GM19035 (cell line): ENCODE data around the gene OTOP1.
"Not testable (repeated sequence)": the region's sequence is repeated elsewhere in the genome, so short reads cannot be mapped to it uniquely, and the experiment has no call there.

Experiments used
- ATAC-seq: cut with Tn5 transposase; IDR thresholded peaks from one replicate; pipeline ENCODE4 v1.9.1; 2021; ENCODE audit not compliant: unreplicated experiment

Gene OTOP1

DNA sequence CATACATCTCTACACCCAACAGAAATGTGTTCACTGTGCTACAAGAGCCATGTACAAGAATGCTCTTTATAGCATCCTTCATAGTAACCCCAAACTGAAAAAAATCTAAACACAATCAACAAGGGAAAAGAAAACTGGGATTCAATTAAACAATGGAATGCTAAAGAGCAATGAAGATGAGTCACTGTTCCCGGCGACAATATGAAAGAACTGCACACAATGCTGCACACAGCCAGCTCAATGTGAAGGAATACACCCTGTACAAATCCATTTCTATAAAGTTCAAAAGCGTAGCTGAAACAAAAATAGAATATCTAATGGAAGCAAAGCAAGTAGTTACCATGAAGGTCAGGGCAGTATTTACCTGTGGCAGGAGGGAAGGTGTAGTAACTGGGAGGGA, 12.8 kb upstream of the OTOP1 start:
- not testable (repeated sequence) for ATAC-seq

DNA sequence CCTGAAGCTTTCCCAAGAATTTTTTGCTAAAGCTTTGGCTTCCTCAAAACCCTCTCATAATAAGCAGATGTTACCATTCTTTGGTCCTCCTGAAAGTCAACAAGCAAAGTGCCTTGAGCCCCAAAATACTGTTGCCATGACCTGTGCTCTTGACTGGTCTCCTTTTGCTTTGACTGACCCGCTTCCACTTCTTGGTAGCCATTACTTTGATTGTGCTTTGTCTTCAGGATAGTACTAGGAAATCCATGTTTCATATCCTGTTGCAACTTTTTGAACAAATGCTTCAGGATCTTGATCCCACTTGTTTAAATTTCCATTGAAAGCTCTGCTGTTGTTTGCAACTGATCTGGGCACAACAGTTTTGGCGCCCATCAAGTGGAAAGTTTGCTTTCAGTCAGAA, 6.9 kb upstream of the OTOP1 start:
- ATAC-seq, result no peak

DNA sequence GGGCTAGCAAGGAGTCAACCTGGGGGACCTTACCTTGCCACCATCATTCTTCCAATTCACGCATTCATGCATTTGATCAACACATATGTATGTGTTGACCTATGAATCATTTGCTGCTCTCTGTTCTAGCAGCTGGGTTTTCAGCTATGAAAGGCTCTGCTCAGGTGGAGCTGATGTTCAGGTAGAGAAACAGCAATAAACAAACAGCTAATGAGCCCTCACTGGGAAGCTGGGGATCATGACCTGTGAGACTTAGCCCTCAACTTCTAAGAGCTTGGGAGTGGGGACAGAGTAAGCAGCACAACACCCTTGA, 1.6 kb upstream of the OTOP1 start:
- ATAC-seq, result no peak

DNA sequence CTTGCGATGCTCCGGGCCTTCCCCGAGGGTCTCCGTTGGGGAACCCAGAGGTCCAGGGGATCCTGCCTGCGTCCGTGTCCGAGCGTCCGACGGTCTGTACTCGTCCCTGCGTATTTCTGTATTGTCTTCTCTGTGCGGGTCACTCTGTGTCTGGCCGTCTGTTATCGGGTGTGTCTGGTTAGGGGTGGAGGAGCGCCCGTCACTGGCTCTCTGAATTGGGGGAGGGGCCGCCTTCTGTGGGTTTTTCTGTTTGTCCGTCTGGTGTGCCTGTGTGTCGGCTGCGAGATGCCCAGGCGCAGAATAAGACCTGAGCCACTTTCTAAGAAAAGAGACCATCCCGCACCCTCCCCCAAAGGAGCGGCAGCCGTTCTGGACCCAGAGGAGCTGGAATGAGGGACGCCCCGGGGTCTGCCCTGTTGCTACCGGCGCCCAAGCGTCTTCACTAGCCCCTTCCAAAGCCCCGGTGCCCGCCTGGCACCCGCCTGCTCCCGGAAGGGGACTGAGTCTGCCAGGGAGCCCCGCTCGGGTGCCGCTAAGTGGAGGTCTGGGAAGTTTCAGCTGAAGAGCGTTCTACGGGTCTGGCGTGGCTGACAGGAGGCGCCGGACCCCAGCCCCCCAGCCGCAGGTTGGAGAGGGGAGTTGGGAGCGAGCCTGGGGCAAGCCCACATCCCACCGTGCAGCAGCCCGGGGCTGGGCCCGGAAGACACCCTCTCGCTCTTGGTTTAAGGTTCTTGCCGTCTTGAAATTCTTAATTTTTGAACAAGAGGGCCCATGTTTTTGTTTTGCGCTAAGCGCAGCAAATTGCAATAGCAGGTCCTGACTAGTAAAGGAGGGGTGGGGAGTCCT, 1.0 kb upstream of the OTOP1 start:
- ATAC-seq, result no peak

DNA sequence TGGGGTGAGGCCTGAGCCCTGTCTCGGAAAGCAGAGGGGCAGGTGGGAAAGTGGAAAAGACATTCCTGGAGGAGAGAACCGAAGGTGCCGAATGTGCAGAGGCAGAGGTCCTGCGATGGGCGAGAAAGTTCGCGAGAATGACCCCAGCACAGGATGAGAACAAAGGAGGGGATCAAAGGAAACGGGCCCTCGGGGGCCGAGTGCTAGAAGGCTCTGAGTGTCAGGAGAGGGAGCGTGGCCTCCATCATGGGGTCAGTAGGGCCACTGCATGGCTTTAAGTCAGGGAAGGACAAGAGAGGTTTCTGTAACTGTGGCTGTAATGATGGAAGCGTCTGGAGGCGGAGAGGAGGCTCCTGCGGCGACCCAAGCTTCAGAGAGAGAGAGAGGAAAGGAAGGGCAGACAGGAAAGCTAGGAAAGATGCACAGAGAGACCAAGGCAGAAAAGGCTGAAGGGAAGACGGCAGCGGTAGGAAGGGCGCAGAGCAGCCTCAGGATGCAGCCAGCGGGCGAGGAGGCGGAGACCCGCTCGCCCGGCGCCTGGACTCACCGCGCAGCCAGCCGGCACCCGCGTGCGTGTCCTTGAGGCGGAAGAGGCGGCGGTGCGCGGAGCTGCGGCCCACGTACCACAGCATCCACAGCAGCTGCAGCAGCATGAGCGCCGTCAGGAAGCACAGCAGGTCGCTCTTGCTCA, 669 bp downstream of the OTOP1 start:
- no peak for ATAC-seq

DNA sequence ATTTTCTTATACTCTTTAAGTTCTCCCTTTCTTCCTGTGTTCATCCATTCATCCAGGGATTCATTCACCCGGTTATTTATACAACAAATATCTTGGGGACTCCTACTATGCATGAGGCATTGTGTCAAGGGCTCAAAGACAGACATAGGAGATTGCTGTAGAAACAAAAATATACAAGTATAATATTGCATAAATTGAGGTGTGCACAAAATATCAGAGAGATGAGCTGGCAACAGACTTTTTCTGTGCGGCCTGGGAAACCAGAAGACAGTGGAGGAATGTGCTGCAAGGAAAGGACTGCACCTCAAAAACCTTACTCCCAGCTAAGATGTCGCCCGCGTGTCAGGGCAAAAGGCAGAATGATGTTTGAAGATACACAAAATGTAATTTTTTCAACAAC, 9.6 kb downstream of the OTOP1 start:
- no peak for ATAC-seq

DNA sequence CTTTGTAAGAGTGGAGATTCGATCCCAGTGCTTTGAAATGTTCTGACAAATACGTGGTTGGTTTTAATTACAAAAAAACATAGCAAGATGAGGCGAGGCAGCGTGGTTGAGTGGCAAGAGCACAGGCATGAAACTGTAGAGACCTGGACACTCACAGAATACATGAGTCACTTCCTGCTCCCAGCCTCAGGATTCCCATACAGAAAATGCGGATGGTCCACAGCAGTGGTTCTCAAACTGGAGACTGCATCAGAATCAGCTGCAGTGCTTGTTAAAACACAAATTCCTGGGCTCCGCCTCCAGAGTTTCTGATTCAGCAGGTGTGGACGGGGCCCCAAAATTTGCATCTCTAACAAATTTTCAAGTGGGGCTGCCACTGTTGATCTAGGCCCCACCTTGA, 10.1 kb downstream of the OTOP1 start:
- no peak for ATAC-seq

DNA sequence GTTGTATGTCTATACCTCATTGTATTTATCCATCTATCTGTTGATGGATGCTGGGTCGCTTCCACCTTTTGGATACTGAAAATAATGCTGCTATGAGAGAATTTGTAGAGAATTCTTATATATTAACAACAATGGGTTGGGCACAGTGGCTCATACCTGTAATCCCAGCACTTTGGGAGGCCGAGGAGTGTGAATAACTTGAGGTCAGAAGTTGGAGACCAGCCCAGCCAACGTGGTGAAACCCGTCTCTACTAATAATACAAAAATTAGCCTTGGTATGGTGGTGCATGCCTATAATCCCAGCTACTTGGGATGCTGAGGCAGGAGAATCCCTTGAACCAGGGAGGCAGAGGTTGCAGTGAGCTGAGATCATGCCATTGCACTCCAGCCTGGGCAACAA, 13.1 kb downstream of the OTOP1 start:
- not testable (repeated sequence) for ATAC-seq

DNA sequence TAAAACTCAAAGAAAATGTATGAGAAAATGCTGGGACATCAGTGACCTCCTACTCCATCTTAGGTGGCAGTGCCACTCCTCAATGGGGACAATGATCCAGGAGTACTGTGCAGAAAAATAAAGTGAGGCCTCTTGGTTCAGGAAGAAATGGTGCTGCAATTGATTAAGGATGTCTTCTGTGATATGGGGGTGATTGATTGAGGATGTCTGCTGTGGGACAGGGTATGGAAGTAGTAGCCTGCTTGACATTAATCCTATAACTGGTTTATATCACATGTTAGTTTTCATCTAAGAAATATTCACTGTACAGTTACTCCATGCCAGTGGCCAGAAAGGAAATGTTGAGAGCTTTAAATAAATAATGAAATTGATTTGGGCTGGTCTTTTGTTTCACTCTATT, 20.5 kb downstream of the OTOP1 start:
- ATAC-seq, result no peak

DNA sequence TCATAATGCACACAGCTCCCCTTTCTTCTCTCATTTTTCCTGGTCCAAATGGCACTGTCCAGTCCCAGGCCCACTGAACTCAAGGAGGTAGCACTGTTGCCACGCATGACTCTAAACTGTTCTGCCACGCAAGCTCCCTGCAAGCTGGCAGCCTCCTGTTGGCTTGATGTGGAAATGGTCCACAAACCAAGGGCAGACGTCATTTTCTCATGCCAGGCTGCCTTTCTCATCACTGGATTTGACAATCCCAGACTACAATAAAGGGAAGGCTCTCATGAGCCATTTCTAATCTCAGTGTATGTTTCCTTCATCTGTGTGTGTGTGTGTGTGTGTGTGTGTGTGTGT, 22.4 kb downstream of the OTOP1 start:
- no peak for ATAC-seq

DNA sequence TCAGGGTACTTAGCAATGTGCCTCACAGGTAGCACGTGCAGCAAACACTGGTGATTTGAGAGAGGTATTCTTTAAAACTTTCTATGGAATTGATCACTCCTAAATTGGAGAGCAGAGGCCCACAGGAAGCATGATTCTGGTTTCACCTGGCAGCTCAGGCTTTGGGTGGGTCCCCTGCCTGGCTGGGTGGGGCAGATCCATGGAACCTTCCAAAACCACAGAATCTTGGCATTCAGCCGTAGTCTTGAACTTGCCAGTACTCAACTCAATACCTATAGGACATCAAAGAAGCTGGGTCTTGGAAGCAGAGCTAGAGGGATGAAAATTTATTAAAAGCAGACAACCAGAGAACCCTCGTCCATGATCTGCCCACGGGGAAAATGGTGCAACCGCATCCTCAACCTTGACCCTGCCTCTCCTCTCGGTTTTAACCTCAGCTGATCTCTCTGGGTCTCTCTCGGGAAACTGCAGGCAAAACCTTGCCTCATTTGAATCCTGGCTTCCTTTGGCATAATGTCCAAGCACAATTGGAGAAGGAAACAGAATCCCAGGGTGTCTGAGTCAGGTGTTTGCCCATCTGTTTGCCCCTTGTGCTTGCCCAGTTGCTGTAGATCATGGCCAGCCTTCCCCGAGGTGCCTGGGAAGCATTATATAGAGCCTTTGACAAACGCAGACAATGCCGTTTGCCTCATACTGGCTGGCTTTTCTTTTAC, 22.9 kb downstream of the OTOP1 start:
- no peak for ATAC-seq

DNA sequence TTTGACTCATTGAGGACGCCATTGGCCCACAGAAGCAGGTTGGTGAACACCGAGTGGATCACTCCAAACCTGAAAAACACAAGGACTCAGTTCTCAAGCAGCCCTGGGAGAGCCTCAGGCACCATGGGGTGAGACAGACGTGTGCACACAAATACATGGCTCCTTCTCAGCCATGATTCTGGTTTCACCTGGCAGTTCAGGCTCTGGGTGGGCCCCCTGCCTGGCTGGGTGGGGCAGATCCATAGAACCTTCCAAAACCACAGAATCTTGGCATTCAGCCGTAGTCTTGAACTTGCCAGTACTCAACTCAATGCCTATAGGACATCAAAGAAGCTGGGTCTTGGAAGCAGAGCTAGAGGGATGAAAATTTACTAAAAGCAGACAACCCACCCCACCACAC, 24.2 kb downstream of the OTOP1 start:
- ATAC-seq, result no peak

DNA sequence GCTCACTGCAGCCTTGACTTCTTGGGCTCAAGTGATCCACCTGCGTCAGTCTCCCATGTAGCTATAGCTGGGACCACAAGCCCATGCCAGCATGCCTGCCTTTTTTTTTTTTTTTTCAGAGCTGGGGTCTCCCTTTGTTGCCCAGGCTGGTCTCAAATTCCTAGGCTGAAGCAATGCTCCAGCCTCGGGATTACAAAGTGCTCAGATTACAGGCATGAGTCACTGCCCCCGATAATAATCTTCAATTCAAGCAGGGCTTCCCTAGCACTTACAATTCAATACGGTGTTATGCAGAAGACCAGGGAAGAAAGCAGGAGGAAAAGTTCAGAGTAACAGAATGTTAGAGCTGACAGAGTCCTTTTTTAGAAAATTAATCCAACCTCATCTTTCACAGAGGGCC, 26.1 kb downstream of the OTOP1 start:
- ATAC-seq, result no peak

DNA sequence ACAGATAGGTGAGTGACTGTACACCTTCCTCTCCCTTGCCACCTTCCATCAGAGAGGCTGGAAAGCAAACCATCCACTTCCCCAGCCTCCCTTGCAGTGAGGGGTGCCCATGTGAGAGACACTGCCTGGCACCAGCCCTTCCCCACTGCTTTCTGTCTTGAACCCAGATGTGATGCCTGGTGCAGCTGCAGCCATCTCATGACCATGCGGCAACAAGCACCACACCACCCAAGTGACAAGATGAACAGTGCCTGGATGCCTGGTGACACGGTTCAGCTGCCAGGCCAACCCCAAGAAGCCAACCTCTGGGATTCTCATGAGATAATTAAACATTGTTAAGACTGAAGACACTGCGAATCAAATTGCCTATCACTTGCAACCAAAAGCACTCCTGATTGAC, 31.4 kb downstream of the OTOP1 start:
- no peak for ATAC-seq

DNA sequence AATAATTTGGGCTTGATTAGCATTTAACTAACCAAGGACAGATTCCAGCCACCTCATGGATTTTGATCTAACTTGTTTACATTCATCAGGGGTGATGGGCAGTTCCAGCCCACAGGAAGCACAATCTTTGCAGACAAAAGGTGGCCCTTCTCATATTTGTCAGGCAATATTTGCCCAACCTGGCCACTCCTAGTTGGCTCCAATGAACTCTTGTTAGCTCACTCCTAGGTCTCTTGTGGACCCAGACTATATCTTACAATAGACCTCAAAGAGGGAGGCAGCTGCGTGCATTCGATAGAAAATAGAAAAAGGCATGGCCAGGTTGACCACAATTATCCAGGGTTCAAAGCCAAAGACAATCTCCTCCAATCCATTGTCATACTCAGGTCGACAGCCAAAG, 38.2 kb downstream of the OTOP1 start:
- not testable (repeated sequence) for ATAC-seq

DNA sequence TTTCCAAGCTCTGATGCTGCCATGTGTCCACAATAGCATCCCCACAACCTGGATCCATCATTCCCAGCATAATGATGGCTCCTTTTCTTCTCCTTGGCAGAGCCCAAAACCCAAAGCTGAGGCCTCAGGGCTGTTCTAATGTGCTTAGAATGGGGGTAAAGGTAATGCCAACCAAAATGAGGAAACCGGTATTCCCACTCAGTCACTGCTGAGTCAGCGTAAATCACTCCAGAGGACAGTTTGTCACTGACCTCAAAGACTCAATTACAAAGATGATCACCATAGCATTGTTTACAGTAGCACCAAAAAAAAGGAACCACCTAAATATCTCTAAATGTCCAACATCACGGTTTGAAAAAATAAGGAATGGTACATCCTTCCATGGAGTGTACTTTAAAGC, 41.2 kb downstream of the OTOP1 start:
- no peak for ATAC-seq

DNA sequence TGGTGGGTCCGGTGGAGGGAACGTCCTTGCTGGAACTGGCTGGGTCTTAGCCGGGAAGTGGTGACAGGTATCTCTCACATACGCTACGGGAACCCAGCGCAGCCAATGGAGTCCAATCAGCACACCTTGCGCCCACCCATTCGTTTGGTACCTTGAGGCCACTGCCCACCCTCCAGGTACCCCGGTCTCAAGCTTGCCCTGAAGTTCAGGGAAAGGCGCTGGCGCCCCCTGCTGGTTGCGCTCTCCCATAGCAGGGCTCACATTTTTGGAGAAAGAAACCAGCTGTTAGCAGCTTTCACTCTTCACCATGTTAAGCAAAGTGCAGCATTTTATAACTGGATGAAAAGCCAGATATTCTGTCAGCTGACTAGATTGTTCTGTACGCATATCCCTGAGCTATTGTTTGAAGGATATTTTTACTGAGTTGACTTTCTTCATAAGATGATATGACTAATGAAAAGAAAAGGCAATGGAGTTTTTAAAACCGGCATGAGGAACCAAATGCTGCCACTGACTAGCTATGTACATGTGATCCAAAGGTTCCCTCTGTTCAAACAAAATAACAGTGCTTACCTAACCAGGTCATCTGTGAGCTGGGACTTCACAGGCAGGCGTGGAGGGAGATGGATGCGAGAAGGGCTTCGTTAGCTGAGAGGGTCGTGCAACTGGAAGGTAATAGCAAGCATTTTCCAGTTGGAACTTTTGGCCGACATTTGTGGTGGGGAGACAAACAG, 43.7 kb downstream of the OTOP1 start:
- no peak for ATAC-seq

DNA sequence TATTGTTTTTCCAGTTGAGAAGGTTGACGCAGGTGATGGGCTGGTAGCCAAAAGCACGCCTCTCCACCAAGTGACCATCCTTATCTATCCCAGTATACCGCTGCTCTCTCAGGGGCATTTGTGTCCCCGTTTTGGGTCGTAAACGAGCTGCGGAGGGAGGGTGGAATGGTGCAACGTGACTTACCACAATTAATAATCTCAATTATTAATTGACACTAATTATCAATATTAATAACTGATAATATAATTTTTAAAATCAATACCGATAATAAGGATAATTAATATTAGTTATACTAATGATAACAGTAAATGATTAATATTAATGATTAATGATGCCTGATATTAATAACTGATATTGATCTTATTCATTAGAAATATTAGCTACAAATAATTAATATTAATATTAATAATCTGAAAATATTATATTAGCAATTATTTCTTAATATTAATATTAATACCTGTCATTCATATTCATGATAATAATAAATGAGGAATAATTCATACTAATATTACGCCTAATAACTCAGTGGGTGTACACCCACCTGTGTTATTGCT, 56.1 kb downstream of the OTOP1 start:
- no peak for ATAC-seq

DNA sequence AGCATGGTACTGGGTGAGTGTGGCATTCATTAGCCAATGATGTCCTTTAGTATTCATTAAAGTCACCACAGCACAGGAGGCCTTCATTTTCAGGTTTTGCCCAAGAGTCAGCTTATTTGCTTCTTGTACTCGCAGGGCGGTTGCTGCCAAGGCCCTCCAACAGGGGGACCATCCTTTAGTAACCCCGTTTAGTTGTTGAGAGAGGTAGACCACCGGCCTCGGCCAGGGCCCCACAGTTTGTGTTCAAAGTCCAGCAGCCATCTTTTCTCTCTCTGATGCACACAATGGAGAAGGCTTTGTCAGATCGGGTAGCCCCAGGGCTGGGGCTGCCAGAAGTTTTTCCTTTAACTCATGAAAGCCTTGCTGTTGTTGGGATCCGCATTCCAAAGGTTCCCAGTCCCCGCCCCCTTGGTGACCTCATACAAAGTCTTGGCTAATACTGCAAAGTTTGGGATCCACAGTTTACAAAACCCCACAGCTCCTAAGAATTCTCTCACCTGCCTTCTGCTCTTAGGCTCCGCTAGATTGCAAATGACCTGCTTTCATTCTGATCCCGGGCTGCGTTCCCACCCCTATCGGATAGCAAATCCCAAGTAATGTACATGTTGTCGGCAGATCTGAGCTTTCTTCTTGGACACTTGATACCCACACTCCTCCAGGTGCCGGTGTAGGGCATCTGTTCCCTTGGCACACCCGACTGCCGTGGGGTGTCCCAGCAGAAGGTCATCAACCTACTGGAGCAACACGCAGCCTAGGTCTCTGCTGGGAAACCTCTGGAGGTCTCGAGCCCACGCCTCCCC, 58.5 kb downstream of the OTOP1 start:
- ATAC-seq, result not testable (repeated sequence)

DNA sequence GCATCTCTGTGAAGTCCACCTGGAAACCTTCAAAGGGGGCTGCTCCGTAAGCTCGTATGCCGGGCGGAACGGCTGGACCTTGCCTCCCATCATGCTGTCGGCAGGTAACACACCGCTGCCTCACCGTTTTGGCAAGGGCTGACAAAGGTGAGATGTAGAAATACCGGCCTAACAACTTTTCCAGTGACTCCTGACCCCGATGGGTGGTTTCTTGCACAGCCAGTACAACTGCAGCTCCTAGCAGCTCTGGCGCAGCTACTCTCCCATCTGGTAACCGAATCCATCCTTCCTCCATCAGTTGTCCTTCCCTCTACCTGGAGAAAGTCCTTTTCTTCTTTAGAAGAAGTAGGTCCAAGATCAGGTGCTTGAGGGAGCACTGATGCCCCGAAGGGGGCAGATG, 59.7 kb downstream of the OTOP1 start:
- not testable (repeated sequence) for ATAC-seq
